ENCODE measurements around the gene TRAK1.

GRCh38 chr3:42165211-42165610 lies 74.1 kb downstream of the TRAK1 start:
- TF ChIP-seq ZBTB33 (IDR thresholded peaks at IDR 0.05) (no peak), NFIC (IDR thresholded peaks at IDR 0.05; ENCODE audit: low read depth, low read length) (no peak), CTCF (IDR thresholded peaks at IDR 0.05 in 2 of 3, conservative IDR thresholded peaks at IDR 0.05 in 1 of 3; ENCODE audit: control insufficient read depth in 2 of 3, extremely low read depth in 1 of 3, insufficient read depth in 1 of 3, low read depth in 3 of 3, low read length in 3 of 3) (no peak), HDAC6 (IDR thresholded peaks at IDR 0.05; ENCODE audit: unreplicated experiment) (no peak), GABPA (IDR thresholded peaks at IDR 0.05; ENCODE audit: low read depth) (no peak), ESRRA (IDR thresholded peaks at IDR 0.05; ENCODE audit: low read length) (no peak)

Measured in GM12878 (cell line).